ACHN (cell line): Measurements from ENCODE around the gene GAS7.

ENCODE experiments used
- DNase-seq: peaks from one replicate; pipeline ENCODE4 v3.0.0-alpha.2; 2015
- in situ Hi-C: cut with HindIII; loops from 2 replicates; pipeline ENCODE4 v1.10.0; 2017; ENCODE audit warnings: low sequenced_read_pairs, low pct_ligation_motif_present, low pct_unique_long_range_greater_than_20kb

Gene GAS7

DNA sequence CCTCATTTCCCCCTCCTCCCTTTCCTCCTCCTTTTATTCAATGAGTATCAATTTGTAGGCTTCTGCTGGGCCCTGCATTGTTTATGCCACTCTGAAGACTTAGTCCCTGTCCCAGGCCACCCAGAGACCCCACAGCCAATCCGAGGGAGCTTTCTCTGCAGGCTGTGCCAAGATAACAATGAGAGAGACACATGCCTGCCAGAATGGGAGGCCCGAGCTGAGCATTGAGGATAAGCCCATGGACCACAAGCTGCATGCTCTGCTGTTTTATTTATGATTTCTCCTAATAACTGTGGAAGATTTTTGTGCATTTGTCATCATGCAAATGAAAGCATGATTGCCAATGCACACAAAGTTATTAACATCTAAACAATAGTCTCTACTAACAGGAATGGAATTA, 296.3 kb downstream of the GAS7 start:
- no peak for DNase-seq
- in situ Hi-C loops = no loop called here

DNA sequence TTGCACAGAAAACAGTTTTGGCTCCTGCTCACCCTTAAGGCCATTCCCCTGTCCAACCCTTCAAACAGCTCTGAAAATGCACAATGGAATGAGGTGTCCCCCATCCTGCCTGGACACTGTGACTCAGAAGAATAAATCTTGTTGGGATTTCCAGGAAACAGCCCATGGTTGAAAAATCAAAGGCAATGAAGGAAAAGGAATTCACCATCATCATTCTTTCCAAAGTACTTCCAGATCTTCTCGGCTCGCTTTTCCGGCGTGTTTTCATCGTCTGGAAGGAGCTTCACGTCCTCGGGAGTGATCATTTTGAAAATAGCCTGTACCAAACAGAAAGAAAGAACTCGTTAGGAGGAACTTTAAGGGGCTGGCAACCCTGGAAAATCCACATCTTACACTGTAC, 297.6 kb downstream of the GAS7 start:
- in situ Hi-C loops = no loop called here
- DNase-seq = peak; percentile 31

DNA sequence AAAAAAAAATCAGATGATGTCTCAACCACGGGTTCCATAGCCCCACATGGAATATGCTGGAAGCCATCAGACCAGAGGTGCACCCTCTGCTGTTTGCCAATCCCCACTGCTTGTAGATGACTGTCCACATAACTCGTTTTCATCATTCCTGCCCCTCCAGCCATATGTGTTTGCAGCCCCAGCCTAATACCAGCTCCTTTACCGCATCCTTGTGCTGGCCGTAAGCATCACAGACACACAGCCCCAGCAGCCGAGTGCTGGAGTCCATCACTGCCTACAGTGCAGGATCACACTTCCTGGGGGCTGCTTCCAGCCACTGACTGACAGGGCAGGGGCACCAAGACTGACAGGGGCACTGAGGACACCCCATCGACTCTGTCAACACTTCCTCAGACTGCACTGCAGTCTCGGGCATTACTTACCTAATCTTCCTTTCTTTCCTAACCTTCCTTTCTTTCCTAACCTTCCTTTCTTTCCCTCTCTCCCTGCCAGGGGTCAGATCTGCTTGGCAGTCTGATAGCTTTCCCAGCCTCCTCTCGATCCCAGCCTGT, 298.3 kb downstream of the GAS7 start:
- no peak for DNase-seq
- in situ Hi-C loops = no loop called here

DNA sequence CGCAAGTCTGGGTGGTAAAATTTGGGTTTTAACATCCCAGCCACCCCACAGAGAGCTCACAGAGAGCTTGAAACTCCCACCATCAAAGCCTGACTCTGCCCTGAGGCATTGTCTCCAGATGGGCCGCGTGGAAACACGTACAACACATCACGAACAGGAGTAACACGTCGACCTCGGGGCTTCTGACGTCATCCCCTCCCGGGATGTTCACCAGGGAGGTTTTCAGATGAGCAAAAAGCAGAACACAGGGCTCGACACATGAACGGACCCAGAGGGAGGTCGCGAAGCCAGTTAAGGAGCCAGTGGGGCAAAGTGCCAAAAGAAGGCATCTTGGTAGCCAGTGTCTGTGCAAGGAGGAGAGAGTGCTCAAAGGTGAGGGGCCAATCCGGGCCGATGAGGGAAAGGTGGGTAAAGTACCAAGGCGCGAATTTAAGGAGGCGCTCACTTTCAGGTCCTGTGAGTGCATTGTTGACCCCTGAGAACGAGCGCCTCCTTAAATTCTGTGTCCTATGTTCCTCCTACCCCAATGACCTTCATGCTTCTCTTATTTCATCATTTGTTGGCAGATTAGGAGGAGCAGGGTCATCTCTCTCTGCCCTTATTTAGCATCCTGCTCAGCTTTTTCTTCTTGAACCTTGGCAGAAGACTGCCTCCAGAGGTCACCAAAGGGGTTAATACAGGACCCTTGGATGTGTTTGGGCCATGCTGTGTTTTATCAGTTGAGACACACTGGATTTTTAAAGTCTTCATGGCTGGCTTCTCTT, 298.9 kb downstream of the GAS7 start:
- DNase-seq = no peak
- in situ Hi-C loops = no loop called here

DNA sequence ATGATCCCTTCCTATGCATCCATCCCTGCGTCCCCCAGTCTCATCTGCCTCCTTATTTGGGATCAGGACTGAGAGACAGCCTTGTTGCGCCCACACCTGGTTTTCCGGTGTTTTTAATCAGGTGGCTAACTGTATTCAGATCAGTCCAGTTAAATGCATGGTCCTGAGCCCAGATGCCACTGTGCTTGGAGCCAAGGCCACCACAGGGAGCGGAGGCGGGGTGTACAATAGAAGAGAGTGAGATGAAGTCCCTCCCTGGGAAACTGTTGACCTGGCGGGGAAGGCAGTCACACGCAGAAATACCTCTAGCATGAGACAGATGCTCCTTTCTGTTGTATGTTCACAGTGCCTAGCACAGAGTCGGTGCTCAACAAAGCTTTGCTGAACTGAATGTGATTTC, 299.6 kb downstream of the GAS7 start:
- no peak for DNase-seq
- in situ Hi-C loops = no loop called here

DNA sequence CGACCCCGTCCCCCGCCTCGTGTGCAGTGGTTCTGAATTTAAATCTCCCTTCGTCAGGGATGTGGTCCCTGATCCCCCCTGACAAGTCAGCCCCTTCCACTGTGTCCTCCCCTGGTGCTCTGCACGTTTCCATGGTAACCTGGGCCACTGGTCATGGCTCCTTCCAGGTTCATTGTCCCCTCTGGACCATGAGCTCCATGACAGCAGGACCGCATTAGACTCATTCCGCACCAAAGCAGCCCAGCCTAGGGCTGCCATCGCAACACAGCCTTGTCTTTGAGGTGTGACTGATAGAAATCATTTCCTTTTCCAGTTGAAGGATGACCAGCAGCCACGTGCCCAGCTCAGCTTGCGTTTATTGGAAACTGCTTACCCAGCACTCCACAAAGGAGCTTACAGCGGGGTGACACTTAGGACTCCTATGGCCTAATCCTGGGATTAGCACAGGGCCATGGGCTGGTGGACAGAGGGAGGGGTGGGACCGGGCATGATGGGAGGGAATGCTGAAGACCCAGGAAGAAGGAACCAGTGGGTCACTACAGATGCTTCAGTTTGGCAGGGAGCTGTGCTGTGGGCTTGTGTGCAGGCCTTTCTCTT, 300.9 kb downstream of the GAS7 start:
- DNase-seq = no peak
- in situ Hi-C loops = no loop called here

DNA sequence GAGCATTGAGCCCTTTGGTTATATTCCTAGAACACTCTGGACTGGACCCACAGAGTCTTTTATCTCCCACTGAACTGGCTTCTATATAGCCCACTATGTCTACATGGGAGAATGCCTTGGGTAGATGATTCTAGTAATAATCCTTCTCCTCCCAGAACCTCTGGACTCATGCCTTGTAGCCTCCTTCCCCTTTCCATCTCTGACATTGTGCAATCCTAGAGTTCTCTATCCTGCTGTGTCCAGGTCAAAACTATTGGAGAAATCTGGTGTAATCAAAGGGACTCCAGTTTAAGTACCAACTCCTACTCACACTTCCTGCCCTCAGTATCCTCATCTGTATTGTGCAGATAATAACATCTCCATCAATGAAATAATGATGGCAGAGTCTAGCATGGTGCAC, 302.5 kb downstream of the GAS7 start:
- no peak for DNase-seq
- in situ Hi-C loops = no loop called here

DNA sequence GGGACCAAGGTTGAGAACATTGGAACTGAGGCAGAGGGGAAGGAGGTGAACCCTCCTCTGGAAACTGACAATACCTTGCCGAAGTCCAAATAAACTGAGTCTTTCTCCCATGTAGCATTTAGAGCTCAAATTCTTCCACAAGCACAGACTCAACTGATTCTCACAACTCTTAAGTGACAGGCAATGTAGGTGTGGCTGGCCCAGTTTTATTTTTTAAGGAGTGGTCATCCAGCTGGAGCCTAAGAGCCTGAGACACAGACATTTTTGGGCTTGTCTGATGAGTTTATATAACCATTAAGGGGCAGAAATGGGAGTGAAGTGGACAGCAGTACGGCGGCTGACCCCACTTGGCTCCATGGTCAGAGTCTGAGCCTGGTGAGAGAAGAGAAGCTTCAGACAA, 304.2 kb downstream of the GAS7 start:
- DNase-seq = no peak
- in situ Hi-C loops = no loop called here

DNA sequence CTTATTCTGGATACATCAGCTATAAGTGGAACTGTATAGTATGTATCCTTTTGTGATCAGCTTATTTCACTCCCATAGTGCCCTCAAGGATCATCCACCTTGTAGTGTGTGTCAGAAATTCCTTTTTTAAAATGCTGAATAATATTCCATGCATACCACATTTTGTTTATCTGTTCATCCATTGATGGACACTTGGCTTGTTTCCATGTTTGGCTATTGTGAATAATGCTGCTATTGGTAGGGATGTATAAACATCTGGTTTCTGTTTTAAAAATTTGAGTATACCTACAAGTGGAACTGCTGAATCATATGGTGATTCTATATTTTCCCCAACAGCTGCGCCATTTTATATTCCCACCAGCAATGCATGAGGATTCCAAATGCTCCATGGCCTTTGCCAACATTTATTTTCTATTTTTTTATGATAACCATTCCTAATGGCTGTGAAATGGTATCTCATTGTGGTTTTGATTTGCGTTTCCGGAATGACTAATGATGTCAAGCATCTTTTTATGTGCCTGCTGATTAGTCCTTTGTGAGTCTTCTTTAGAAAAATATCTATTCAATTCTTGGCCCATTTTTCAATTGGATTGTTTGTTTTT, 304.9 kb downstream of the GAS7 start:
- DNase-seq = no peak
- in situ Hi-C loops = no loop called here

DNA sequence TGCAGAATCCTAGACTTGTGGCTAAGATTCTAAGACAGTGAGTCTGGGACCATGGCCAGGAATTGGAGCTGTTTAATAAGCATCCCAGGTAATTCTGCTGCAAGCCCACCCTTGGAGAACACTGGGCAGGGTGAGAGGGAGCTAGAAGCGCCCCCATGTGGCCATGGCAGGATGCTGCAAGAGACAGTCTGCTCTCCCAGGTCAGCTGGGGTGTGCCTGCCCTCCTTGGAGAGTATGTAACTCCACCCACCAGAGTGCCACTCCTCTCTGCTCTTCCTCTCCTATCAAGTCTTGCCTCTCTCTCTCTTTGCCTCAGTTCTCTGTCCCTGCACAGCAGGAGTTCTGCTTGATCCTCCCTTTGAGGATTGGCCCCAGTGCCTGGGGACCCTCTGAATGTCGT, 308.3 kb downstream of the GAS7 start:
- peak; percentile 60 for DNase-seq
- in situ Hi-C loops = no loop called here

DNA sequence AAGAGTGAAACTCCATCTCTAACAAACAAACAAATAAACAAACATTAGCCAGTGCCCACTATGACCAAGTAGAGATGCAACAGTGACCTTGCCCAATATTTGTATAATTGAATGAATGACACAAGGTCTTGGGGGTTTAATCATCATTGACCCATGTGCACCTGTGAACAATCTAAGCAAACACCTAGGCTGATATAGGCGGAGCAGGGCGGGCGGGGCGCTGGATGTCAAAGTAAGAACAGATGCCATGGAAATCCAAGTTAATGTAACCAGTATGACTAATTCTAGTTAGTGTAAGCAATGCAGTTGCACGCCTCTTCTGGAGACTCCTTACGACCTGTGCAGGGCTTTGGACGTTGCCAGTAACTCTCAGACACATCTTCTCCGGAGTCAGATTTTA, 310.9 kb downstream of the GAS7 start:
- in situ Hi-C loops = no loop called here
- no peak for DNase-seq

DNA sequence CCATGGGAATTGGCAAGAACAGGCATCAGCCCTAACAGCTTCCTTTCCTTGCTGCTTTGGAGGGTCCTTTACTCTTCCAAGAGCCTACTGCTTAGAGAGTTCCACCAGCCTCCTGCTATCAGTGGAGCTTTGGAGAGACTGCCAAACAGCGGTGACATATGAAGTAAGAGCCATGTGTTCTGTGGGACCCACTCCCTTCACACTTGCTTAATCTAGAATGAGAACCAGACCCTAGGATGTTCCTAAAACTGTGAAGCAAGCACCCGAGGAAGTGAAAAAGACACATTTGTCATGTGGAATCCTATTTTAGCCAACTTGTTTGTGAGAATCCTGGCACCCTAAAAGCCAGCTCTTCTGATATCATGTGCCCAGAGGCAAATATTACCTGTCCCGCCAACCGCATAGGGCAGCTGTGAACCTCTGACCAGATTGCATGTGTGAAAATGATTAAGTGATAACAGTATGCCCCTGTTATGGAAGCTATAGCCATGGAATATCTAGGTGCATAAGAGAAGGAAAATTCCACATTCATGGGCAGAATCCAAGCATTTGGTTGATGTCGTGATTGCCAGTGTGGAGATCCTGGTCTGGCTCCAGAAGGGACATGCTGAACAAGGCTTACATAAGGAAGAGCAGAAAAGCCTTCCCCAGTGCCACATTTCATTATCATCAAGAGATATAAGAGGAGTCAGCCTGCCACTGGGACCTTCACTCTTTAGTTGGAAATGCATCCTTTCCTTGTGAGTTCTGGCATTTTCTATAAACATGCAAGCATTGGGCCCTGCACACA, 312.1 kb downstream of the GAS7 start:
- in situ Hi-C loops = no loop called here
- no peak for DNase-seq

DNA sequence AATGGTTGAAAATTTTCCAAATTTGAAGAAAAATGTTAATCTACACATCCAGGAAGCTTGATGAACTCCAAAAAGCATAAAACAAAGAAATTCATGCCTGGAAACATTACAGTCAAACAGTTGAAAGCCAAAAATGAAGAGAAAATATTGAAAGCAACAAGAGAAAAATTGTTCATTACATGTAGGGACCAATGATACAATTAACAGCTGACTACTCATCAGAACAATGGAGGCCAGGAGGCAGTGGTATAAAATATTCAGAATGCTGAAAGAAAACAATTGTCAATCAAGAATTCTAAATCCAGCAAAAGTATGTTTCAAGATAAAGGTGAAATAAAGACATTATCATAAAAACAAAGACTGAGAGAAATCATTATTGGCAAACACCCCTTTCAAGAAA, 315.0 kb downstream of the GAS7 start:
- DNase-seq = no peak
- in situ Hi-C loops = no loop called here

DNA sequence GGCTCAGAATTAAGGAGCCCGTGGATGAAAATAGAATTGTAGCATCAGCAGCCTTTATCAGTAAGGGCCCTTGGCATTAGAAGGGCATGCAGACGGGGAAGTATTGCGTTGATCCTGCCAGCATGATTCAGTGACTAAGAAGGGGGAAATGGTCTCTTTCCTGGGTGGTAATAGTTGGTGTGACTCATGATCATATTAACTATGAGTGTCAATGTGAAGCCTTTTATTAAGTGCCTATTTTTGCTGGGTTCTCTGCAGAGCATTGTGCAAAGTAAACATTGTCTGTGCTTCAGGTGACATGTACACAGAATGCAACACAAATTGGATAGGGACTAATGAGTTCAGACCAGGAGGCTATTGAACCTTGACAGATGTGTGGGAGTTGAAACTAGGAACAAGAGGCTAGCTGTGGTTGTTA, 317.8 kb downstream of the GAS7 start:
- DNase-seq = peak; percentile 75
- in situ Hi-C loops = no loop called here

DNA sequence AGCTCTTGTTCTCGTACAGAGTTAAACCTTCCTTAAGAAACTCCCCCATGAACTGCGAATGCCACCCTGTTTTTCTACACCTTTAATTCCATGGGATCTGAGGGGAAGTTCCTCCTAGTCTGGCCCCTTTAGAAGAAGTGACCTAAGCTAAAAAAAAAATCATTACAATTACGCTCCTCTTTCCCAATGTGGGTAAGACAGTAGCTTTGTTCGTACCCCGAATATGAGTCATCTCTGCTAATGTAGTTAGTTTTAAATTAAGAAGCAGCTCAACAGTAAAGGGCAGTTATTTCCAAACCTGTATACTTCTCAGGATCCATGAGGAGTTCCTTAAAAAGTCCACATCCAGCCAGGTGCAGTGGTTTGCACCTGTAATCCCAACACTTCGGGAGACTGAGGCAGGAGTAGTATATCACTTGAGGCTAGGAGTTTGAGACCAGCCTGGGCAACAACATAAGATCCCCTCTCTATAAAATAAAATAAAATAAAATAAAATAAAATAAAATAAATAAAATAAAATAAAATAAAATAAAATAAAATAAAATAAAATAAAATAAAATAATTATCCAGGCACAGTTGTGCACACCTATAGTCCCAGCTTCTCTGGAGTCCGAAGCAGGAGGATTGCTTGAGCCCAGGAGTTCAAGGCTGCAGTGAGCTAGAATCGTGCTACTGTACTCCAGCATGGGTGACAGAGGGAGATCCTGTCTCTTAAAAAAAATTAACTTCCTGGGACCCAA, 319.4 kb downstream of the GAS7 start:
- DNase-seq = no peak
- in situ Hi-C loops = no loop called here

DNA sequence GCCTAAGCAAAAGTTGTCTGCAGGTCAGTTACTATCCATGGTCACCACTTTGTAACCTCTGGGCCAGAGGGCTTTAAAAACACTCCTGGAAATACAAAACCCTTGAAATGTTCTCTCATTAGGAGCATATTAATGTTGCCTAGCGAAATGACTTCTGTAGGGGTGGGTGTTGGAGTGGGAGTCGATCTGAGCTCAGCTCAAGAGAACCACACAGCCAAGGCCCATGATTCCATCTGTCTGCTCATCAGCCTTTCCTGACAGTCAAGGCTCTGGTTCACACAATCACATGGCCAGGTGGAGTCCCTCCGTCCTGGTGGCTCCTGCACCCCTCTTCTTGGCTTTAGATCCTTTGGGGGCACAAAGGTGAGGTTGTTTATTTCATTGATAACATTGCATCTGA, 320.1 kb downstream of the GAS7 start:
- DNase-seq = no peak
- in situ Hi-C loops = no loop called here

DNA sequence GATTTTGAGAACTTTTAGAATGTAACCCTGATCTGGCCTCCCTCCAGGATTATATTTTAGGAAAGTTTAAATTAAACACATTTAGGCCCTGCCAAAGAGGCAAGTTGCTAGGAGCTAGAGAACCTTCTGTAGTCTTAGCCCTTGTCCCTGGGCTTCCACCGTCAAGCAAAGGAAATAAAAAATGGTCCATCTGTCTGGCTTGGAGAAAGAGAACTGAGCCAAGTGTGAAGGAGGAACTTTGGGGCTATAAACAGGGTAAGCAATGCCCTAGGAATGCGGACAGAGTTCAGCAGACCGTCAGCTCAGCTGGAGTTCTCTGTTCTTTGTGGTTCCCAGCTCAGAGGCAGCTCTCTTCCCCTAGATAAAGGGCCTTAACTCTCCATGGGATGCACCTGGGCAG, 323.0 kb downstream of the GAS7 start:
- in situ Hi-C loops = no loop called here
- DNase-seq = peak; percentile 73

DNA sequence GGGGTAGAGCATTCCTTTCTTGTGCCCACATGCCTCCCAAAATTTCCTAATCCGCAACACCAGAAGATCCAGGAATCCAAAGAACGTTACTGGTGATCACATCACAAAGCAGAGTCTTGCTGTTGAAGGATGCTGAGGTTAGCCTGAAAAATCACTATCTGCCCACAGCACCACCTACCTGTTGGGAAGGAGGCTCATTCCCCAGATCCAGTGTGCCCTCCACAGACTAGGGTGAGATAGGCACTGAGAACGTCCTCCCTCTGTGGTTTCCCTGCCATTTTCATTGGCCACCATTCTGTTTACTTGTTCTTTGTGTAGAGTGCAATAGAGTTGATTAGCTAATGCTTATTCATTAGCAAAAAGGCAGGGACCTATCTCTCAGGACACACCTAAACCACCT, 323.7 kb downstream of the GAS7 start:
- DNase-seq = peak; percentile 19
- in situ Hi-C loops = no loop called here
